Measurements from ENCODE around the gene MBD2.
"Not testable (repeated sequence)": the region's sequence is repeated elsewhere in the genome, so short reads cannot be mapped to it uniquely, and the experiment has no call there.

The MBD2 gene

DNA sequence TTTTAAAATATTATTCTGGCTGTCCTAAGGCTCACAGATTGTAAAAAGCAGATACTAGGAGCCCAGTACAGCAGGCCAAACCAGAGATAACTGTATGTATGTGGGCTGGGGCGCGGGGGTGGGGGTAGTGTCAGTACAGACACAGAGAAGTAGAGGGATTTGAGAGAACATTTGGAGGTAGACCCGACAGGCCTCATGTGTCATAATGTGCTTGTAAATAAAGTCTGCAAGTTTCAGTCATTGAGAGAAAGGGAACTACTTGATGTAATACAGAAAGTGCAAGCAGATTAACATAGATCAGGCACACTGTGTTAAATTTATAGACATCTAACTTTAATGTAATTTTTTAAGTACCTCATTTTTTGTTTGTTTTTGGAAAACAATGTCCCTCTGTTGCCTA, 37.4 kb upstream of the MBD2 start:
- Mint-ChIP-seq H3K27ac (no peak overlapping the region), H3K4me1 (no peaks in the 10 kb centered on the region), H3K9me3 (no peaks in the 10 kb centered on the region), H3K27me3 (ENCODE audit: low read depth) (no peaks in the 10 kb centered on the region), H3K36me3 (ENCODE audit: low read depth) (no peaks in the 10 kb centered on the region), H3K4me3 (no peak overlapping the region)
- TF ChIP-seq CTCF (IDR thresholded peaks at IDR 0.05; ENCODE audit: unreplicated experiment in 3 of 3), result no peak

GRCh38 chr18:54260396-54261072, 36.1 kb upstream of the MBD2 start:
- Mint-ChIP-seq H3K4me1 (no peaks in the 10 kb centered on the region), H3K9me3 (no peaks in the 10 kb centered on the region), H3K27ac (no peak overlapping the region), H3K27me3 (ENCODE audit: low read depth) (no peaks in the 10 kb centered on the region), H3K4me3 (no peak overlapping the region), H3K36me3 (ENCODE audit: low read depth) (no peaks in the 10 kb centered on the region)
- no peak for TF ChIP-seq CTCF (IDR thresholded peaks at IDR 0.05; ENCODE audit: unreplicated experiment in 3 of 3)

- H3K4me1 Mint-ChIP-seq; H3K9me3 Mint-ChIP-seq; H3K27me3 Mint-ChIP-seq (ENCODE audit: low read depth); H3K36me3 Mint-ChIP-seq (ENCODE audit: low read depth); H3K27ac Mint-ChIP-seq; H3K4me3 Mint-ChIP-seq: not testable (repeated sequence)
Observed at GRCh38 chr18:54257818-54258217, 33.3 kb upstream of the MBD2 start.

GRCh38 chr18:54257015-54257414, 32.5 kb upstream of the MBD2 start:
- Mint-ChIP-seq H3K36me3 (ENCODE audit: low read depth) (no peaks in the 10 kb centered on the region), H3K9me3 (no peaks in the 10 kb centered on the region), H3K27me3 (ENCODE audit: low read depth) (no peaks in the 10 kb centered on the region), H3K4me1 (peaks cover 6% of the 10 kb centered on the region), H3K27ac (no peak overlapping the region), H3K4me3 (no peak overlapping the region)
- no peak for TF ChIP-seq CTCF (IDR thresholded peaks at IDR 0.05; ENCODE audit: unreplicated experiment in 3 of 3)

DNA sequence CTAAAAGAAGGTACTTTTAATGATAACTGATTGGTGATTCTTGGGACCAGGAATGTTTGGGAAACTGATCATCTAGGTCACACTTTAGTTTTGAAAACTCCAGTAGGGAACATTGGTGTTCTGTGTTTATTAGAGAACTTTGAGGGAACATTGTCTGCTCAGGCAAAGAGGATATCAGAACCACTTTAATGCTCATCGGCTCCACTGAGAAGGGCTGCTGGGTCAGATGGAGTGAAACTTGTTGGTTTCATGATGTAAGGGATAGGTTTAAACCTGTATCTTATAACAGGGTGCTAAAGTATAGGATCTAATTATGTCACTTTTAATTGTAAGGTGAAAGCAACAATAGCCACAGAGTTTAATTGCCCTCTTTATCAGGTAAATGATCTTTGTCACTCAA, 30.7 kb upstream of the MBD2 start:
- Mint-ChIP-seq H3K4me1 (peaks cover 6% of the 10 kb centered on the region), H3K27me3 (ENCODE audit: low read depth) (no peaks in the 10 kb centered on the region)

GRCh38 chr18:54254265-54254758, 29.8 kb upstream of the MBD2 start:
- peak overlapping the region in 2 of 3 experiments; percentile 6 to 45 for H3K4me3 Mint-ChIP-seq
- H3K27me3 Mint-ChIP-seq (ENCODE audit: low read depth), result no peaks in the 10 kb centered on the region
- peaks cover 6% of the 10 kb centered on the region for H3K4me1 Mint-ChIP-seq
- TF ChIP-seq CTCF (IDR thresholded peaks at IDR 0.05; ENCODE audit: unreplicated experiment in 3 of 3), result no peak
- H3K36me3 Mint-ChIP-seq (ENCODE audit: low read depth), result no peaks in the 10 kb centered on the region
- no peaks in the 10 kb centered on the region for H3K9me3 Mint-ChIP-seq
- peak overlapping the region; percentile 12 to 92 (median 57) for H3K27ac Mint-ChIP-seq

More for the DNA sequence above, 30.7 kb upstream of the MBD2 start:
- Mint-ChIP-seq H3K36me3 (ENCODE audit: low read depth) (no peaks in the 10 kb centered on the region), H3K27ac (peak overlapping the region in 1 of 3 experiments; percentile 64), H3K9me3 (no peaks in the 10 kb centered on the region), H3K4me3 (no peak overlapping the region)
- no peak for TF ChIP-seq CTCF (IDR thresholded peaks at IDR 0.05; ENCODE audit: unreplicated experiment in 3 of 3)
